Naive thymus-derived CD8-positive, alpha-beta T cell (primary cell): Measurements from ENCODE around the gene RCOR1. TPM values are rescaled to one million over a fixed set of nuclear protein-coding genes. Genes with fewer than 3 reads are reported as not detected.

Experiments used
- ATAC-seq, 2 donors: fragments of 150-1000 bp; cut with Tn5 transposase in 1 of 2; sonication (Bioruptor Pico), chemical (Tn5 transposase) in 1 of 2; 1 replicate in 1 of 2; 2 replicates in 1 of 2; pipeline ENCODE4 v1.10.0; 2021; ENCODE audit warnings: mild to moderate bottlenecking in 2 of 2, moderate library complexity in 2 of 2
- POLR2A ChIA-PET: fragments of 350-600 bp; sonication (Branson Sonifier 250); formaldehyde crosslinking; loops from one replicate; lab custom pipeline; 2021; ENCODE audit warnings: antibody characterized with exemption; lab: Charles Lee
- DNase-seq, 10 donors: peaks; one replicate each; pipeline versions ENCODE4 v3.0.0 to v3.0.0-alpha.2; 2020 to 2022
- H3K27ac Mint-ChIP-seq, 10 donors: one replicate each; pipeline ENCODE4 v1.8.0; 2020 to 2022; ENCODE audit warnings: mild to moderate bottlenecking in 10 of 10, mixed read lengths in 10 of 10, moderate library complexity in 4 of 10, inconsistent platforms in 1 of 10
- H3K27me3 Mint-ChIP-seq, 5 donors: one replicate each; pipeline ENCODE4 v1.8.0; 2021 to 2022; ENCODE audit warnings: mixed read lengths in 5 of 5
- H3K36me3 Mint-ChIP-seq, 3 donors: one replicate each; pipeline ENCODE4 v1.8.0; 2020 to 2022; ENCODE audit warnings: mixed read lengths in 3 of 3, mild to moderate bottlenecking in 2 of 3, inconsistent platforms in 1 of 3
- H3K4me1 Mint-ChIP-seq, 4 donors: one replicate each; pipeline ENCODE4 v1.8.0; 2021 to 2022; ENCODE audit warnings: mixed read lengths in 4 of 4
- H3K4me3 Mint-ChIP-seq, 10 donors: one replicate each; pipeline ENCODE4 v1.8.0; 2020 to 2022; ENCODE audit warnings: mild to moderate bottlenecking in 10 of 10, mixed read lengths in 10 of 10, moderate library complexity in 6 of 10, inconsistent platforms in 1 of 10
- H3K9me3 Mint-ChIP-seq, 9 donors: one replicate each; pipeline ENCODE4 v1.8.0; 2020 to 2022; ENCODE audit warnings: mixed read lengths in 9 of 9, mild to moderate bottlenecking in 3 of 9, inconsistent platforms in 1 of 9, moderate library complexity in 1 of 9
- polyA plus RNA-seq, 3 donors: library from polyadenylated mRNA; unstranded; fragments of 300-500 nt; fragmentation: Illumina TruSeq; gene quantifications; one replicate each; pipeline ENCODE4 v1.2.3, GENCODE V29; 2021
- total RNA-seq, 8 experiments: library from RNA in 2 of 8; stranded (reverse) in 2 of 8; gene quantifications; one replicate each; pipeline ENCODE4 v1.2.3 and lab custom pipeline; 2021 to 2026

RCOR1 gene
- total and polyA plus RNA-seq, 5 experiments from 2014 or later: 0.43 to 24.0 (median 1.2) TPM

DNA sequence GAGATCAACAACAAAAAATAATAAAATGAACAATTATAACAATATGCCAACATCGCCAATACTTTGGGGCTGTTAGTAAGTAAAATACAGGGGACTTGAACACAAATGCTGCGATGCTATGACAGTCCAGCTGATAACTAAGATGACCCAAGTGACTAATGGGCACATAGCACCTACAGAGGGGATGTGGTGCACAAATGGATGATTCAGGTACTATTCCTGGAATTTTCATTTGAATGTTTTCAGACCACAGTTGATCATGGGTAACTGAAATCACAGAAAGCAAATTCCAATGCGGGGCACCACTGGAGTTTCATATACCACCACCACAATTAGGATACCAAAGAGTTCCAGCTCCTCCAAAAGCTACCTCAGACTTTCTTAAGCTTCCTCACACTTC, 82.9 kb downstream of the RCOR1 start:
- POLR2A ChIA-PET: no interaction called here
- Mint-ChIP-seq H3K36me3 (peaks cover 7 to 10% (median 9%) of the 10 kb centered on the region in 3 donors), H3K27ac (no peak overlapping the region)

DNA sequence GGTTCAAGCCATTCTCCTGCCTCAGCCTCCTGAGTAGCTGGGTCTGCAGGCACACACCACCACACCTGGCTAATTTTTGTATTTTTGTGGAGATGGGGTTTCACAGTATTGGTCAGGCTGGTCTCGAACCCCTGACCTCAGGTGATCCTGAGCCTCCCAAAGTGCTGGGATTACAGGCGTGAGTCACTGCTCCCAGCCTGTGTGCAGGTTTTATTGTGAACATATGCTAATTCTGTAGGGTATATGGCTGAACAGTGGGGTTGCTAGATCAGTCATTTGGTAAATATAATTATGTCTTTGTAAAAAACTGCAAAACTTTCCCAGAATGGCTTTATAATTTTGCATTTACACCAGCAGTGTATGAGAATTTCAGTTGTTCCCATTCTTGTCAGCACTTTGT, 85.9 kb downstream of the RCOR1 start:
- DNase-seq (no peak), ATAC-seq (no peak)
- Mint-ChIP-seq H3K4me3 (no peak overlapping the region), H3K27ac (no peak overlapping the region), H3K4me1 (peaks cover 2 to 7% (median 6%) of the 10 kb centered on the region in 4 donors), H3K36me3 (peaks cover 0 to 16% (median 9%) of the 10 kb centered on the region in 3 donors), H3K27me3 (no peaks in the 10 kb centered on the region), H3K9me3 (peaks cover 0 to 2% (median 0%) of the 10 kb centered on the region in 9 donors)
- POLR2A ChIA-PET: no interaction called here

More for the DNA sequence above, 82.9 kb downstream of the RCOR1 start:
- no peak overlapping the region for H3K4me3 Mint-ChIP-seq
- DNase-seq (no peak), ATAC-seq (no peak)
- H3K4me1 Mint-ChIP-seq: peaks cover 0 to 9% (median 4%) of the 10 kb centered on the region in 4 donors
- no peaks in the 10 kb centered on the region for H3K27me3 Mint-ChIP-seq
- peaks cover 0 to 6% (median 0%) of the 10 kb centered on the region in 9 donors for H3K9me3 Mint-ChIP-seq

DNA sequence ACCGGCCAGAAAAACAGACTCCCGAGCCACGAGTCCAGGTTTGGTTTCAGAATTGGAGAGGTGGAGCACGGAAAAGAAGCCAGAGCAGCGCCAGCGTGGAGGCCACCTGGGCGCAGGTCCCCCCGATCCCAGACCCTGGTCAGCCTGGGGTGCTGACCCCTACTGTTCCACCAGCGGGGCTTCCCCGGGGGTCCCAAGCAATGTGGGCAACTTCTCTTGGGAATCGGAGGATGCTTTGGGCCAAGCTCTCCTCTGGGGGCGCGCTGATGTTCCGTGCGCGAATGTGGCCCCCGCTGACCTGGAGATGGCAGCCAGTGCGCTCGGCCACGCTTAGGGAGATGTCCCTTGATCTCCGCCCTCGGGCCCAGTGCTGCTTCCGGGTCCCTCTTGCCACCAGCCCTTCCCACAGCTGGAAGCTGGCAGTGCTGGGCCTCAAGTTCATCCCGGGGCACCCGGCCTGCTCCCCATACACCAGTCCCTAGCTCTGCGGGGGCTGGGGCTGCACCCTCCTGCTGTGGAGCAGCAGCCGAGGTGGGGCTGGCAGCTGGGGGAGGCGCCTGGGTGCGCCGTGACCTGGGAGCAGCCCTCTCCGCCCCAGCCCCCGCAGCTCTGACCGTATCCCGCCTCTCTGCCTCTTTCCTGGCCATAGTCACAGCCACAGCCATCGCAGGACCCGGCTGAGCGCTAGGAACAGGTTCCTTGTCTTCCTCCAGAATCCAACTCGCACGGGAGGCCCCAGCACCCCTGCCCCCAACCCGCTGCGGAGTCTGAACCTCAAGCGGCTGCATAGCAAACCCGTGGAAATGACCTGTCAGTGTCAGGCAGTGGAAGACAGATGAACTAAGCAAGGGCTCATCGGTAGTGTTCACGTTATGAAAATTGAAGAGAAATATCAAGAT, 91.2 kb downstream of the RCOR1 start:
- H3K4me3 Mint-ChIP-seq: no peak overlapping the region
- DNase-seq (no peak), ATAC-seq (no peak)
- H3K27me3 Mint-ChIP-seq: no peaks in the 10 kb centered on the region
- POLR2A ChIA-PET: no interaction called here
- peaks cover 12 to 26% (median 17%) of the 10 kb centered on the region in 4 donors for H3K4me1 Mint-ChIP-seq
- no peaks in the 10 kb centered on the region for H3K9me3 Mint-ChIP-seq
- H3K27ac Mint-ChIP-seq: peak overlapping the region in 2 of 10 donors; percentile 28 to 38
- peaks cover 0 to 26% (median 7%) of the 10 kb centered on the region in 3 donors for H3K36me3 Mint-ChIP-seq

DNA sequence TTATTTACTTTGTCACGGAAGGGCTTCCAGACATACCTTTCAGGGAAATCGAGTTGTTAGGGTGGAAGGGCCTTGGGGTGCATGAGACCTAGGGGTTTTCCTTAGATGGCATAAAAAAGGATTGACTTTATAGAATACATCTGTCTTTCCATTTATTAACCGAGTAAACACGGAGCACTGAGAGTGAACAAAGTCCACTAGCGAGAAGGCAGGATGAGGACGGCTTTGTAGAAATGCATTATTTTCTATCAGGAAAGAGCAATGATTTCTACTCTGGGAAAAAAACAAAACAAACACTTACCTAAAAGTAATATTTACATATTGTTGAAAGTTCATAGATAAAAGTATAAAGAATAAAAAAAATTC, 91.8 kb downstream of the RCOR1 start:
- H3K4me1 Mint-ChIP-seq: peaks cover 13 to 31% (median 19%) of the 10 kb centered on the region in 4 donors
- ATAC-seq: no peak
- H3K4me3 Mint-ChIP-seq: no peak overlapping the region
- H3K9me3 Mint-ChIP-seq: no peaks in the 10 kb centered on the region
- H3K27me3 Mint-ChIP-seq: no peaks in the 10 kb centered on the region
- POLR2A ChIA-PET: no interaction called here
- no peak for DNase-seq
- H3K27ac Mint-ChIP-seq: peak overlapping the region in 1 of 10 donors; percentile 28
- peaks cover 0 to 26% (median 7%) of the 10 kb centered on the region in 3 donors for H3K36me3 Mint-ChIP-seq

DNA sequence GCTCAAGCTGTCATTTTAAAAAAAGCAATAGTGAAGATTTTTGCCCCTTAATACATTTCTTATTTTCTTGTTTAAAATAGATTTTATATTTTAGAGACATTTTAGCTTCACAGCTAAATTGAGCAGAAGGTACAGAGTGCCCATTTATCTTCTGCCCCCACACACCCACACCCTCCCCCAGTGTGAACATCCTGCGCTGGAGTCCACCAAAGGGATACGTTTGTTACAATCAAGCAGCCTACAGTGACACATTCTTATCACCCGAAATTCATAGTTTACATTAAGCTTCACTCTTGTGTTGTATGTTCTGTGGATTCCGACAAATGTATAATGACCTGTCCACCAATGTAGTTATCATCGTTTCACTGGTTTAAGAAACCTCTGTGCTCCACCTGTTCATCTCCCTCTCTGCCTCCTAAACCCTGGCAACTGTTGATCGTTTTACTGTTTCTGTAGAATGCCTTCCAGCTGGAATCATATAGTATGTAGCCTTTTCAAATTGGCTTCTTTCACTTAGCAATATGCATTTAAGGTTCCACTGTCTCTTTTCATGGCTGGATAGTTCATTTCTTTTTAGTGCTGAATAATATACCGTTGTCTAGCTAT, 93.8 kb downstream of the RCOR1 start:
- no peaks in the 10 kb centered on the region for H3K9me3 Mint-ChIP-seq
- peak overlapping the region in 1 of 10 donors; percentile 26 for H3K27ac Mint-ChIP-seq
- H3K4me1 Mint-ChIP-seq: peaks cover 13 to 24% (median 19%) of the 10 kb centered on the region in 4 donors
- peaks cover 0 to 26% (median 7%) of the 10 kb centered on the region in 3 donors for H3K36me3 Mint-ChIP-seq
- no peaks in the 10 kb centered on the region for H3K27me3 Mint-ChIP-seq
- no peak for ATAC-seq
- POLR2A ChIA-PET: no interaction called here
- DNase-seq: no peak
- no peak overlapping the region for H3K4me3 Mint-ChIP-seq

DNA sequence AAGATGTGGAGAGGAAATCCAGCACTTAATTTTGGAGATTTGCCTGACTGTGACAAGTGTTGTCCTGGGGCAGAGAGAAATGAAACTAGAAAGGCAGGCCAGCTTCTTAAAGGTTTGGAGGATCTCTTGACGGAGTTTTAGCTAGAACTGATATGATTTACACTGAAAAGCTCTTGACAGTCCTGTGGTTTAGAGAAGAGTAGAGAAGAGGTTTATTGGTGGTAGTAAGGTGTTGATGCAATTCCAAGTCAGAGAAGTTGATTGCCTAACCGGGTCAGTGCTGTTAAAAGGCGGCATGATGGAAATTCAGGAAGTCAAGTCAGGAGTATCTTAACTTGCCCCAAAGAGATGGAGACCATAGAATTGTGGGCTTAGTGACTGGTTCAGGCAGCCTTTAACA, 95.8 kb downstream of the RCOR1 start:
- peak overlapping the region in 6 of 10 donors; percentile 2 to 73 (median 18) for H3K27ac Mint-ChIP-seq

DNA sequence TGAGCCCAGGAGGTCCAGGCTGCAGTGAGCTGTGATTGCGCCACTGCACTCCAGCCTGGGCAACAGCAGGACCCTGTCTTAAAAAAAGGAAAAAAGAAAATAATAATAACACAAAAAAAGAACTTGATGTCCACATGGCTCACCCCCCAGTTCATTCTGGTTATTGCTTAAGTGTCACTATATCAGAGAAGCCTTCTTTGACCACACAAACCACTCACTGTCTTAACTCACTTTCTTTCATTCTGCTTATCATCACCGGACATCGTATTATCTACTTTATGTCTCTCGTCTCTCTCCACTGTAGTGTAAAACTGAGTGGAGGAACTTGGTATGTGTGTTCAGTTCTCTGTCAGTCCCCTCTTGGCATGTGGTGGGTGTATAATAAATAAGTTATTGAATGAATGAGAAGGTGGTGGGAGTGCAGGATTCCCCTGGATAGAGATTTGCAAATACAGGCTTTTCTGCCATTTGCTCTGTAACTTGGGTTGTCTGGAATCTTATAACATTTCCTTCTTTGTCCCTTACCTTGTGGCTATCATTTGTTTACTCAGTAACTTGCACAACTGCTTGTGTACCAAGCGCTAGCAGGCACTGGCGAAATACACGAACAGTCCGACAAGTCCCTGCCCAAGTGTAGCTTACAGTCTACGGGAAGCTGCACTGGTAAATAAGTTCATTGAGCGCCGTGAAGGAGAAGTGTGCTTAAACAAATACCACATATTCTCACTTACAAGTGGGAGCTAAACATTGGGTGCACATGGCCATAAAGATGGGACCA, 98.2 kb downstream of the RCOR1 start:
- DNase-seq (no peak), ATAC-seq (no peak)
- no peaks in the 10 kb centered on the region for H3K9me3 Mint-ChIP-seq
- no peak overlapping the region for H3K4me3 Mint-ChIP-seq
- H3K27ac Mint-ChIP-seq: peak overlapping the region in 8 of 10 donors; percentile 6 to 71 (median 28)
- peaks cover 16 to 31% (median 24%) of the 10 kb centered on the region in 4 donors for H3K4me1 Mint-ChIP-seq
- peaks cover 0 to 8% (median 0%) of the 10 kb centered on the region in 3 donors for H3K36me3 Mint-ChIP-seq
- POLR2A ChIA-PET: no interaction called here
- H3K27me3 Mint-ChIP-seq: no peaks in the 10 kb centered on the region

More for the DNA sequence above, 95.8 kb downstream of the RCOR1 start:
- Mint-ChIP-seq H3K27me3 (no peaks in the 10 kb centered on the region), H3K36me3 (peaks cover 0 to 15% (median 3%) of the 10 kb centered on the region in 3 donors), H3K4me3 (no peak overlapping the region), H3K9me3 (no peaks in the 10 kb centered on the region), H3K4me1 (peaks cover 17 to 24% (median 19%) of the 10 kb centered on the region in 4 donors)
- DNase-seq: no peak
- ATAC-seq: no peak
- POLR2A ChIA-PET: no interaction called here

DNA sequence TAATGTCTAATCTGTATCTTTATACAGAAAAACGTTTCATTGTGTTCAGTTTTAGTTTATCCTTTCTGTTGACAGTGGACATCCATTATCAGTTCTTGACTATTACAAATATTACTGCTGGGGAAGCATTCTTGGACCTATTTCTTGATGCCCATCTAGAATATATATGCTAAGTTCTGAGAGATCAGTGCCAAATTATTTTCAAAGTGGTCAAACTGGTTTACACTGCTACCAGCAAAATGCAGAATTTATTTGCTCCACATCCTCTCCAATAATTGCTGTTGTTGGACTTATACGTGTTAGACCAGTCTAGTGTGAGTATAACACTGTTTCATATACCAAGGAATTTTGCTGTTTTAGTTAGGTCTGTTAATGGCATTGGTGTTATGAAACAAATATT, 99.3 kb downstream of the RCOR1 start:
- H3K27ac Mint-ChIP-seq: peak overlapping the region in 3 of 10 donors; percentile 10 to 33 (median 22)
- H3K4me3 Mint-ChIP-seq: no peak overlapping the region
- H3K9me3 Mint-ChIP-seq: no peaks in the 10 kb centered on the region
- DNase-seq: no peak
- no peak for ATAC-seq
- peaks cover 0 to 4% (median 0%) of the 10 kb centered on the region in 3 donors for H3K36me3 Mint-ChIP-seq
- peaks cover 20 to 36% (median 31%) of the 10 kb centered on the region in 4 donors for H3K4me1 Mint-ChIP-seq
- POLR2A ChIA-PET: interaction anchor here (0.5 kb wide), 1 partner anchor 106 kb away, joined by 3 read pairs; no protein-coding TSS in a partner anchor
- no peaks in the 10 kb centered on the region for H3K27me3 Mint-ChIP-seq

DNA sequence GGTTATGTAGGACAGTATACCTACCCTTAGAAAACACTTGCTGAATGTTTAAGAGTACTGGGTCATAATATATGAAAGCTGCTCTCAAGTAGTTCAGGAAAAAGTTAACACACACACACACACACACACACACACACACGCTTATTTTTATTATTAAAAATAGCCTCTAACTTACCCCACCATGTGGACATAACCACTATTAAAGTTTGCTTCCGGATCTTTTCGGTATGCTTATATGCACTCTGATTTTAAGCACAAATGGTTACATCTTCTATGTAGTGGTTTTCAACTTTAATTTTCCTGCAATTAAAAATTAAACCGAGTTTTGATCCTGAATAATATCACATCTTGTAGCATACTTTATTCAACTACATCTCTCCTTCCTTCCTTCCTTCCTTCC, 99.9 kb downstream of the RCOR1 start:
- H3K4me1 Mint-ChIP-seq: peaks cover 24 to 40% (median 35%) of the 10 kb centered on the region in 4 donors
- no peaks in the 10 kb centered on the region for H3K27me3 Mint-ChIP-seq
- H3K4me3 Mint-ChIP-seq: no peak overlapping the region
- ATAC-seq: no peak
- H3K36me3 Mint-ChIP-seq: peaks cover 0 to 3% (median 0%) of the 10 kb centered on the region in 3 donors
- peak overlapping the region in 1 of 10 donors; percentile 78 for H3K27ac Mint-ChIP-seq
- DNase-seq: no peak
- POLR2A ChIA-PET: interaction anchor here (0.5 to 0.7 kb wide), 2 partner anchors 105 to 577 kb away, joined by 3 to 5 read pairs; no protein-coding TSS in a partner anchor
- H3K9me3 Mint-ChIP-seq: no peaks in the 10 kb centered on the region

DNA sequence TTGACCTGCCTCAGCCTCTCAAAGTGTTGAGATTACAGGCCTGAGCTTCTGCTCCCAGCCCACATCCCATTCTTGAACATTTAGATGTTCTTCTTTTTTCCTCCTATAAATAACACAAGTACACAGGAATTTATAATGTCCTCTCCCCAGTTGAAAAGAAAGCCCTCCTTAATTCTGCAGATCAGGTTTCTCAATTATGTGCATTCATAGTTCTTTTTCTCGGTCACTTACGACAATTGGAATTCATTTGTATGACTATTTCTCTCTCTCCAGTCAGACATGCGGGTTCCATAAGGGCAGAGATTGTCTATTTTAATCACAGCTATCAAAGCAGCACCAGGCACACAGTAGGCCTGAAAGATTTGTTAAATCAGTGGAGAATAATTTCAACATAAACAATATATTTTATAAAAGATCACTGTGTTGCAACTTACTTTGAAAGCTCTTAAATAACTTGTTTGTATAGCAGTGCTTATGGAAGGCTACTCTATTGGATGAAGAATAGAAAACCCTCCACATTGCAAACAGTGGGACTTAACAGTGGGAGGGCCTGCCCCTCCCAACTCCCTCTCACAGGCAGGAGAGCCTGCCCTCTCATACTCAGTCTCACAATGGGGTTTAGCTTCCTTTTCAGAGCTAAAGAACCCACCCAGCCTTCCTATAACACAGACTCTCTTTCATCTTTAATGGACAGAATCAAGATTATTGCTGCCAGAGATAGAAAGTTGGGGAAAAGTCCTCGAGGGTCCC, 100.7 kb downstream of the RCOR1 start:
- ATAC-seq (no peak), DNase-seq (no peak)
- Mint-ChIP-seq H3K27ac (peak overlapping the region in 2 of 10 donors; percentile 30 to 78), H3K4me1 (peaks cover 26 to 39% (median 34%) of the 10 kb centered on the region in 4 donors), H3K4me3 (no peak overlapping the region), H3K36me3 (no peaks in the 10 kb centered on the region), H3K27me3 (no peaks in the 10 kb centered on the region), H3K9me3 (no peaks in the 10 kb centered on the region)
- POLR2A ChIA-PET: interaction anchor here (0.7 kb wide), 1 partner anchor 578 kb away, joined by 5 read pairs; no protein-coding TSS in a partner anchor

DNA sequence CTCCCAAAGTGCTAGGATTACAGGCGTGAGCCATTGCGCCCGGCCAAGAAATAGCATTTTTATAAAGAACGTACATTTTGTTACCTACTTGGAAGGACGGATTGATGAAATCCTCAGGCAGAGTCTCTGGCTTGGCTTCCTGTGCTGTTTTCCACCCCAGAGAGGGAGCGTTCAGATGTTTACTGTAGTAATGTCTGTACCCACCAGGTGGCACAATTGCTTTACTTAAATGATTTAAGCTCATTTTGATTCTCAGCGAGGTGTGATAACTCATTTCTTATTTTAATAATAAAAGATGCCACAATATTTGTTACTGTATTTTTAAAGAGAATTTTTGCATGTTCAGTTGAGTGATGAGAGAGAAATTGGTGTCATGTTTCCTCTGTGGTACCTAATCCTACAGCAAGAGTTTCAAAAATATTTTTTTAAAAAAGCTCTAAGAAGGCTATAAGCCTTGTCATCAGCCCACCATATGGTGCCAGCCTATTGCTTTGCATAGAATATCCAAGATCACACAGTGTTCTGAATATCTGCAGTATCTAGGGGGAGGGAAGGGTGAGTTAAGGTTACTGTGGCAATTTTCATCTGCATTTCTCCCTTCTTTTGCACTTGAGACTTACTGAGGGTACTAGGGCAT, 102.2 kb downstream of the RCOR1 start:
- H3K9me3 Mint-ChIP-seq: no peaks in the 10 kb centered on the region
- H3K36me3 Mint-ChIP-seq: no peaks in the 10 kb centered on the region
- H3K27ac Mint-ChIP-seq: peak overlapping the region in 6 of 10 donors; percentile 3 to 79 (median 50)

More for the DNA sequence above, 102.2 kb downstream of the RCOR1 start:
- Mint-ChIP-seq H3K4me3 (no peak overlapping the region), H3K4me1 (peaks cover 27 to 36% (median 28%) of the 10 kb centered on the region in 4 donors), H3K27me3 (no peaks in the 10 kb centered on the region)
- ATAC-seq (peak; percentile 59 to 79), DNase-seq (peak; percentile 13 to 77 (median 60))
- POLR2A ChIA-PET: interaction anchor here (0.8 to 1.0 kb wide), 2 partner anchors 100 to 221 kb away, joined by 3 read pairs; no protein-coding TSS in a partner anchor
